HG03108 (cell line): ENCODE measurements around the gene MPRIP.
"Not testable (repeated sequence)": the region's sequence is repeated elsewhere in the genome, so short reads cannot be mapped to it uniquely, and the experiment has no call there.

ENCODE experiments used
- ATAC-seq: cut with Tn5 transposase; IDR thresholded peaks from one replicate; pipeline ENCODE4 v1.9.1; 2021; ENCODE audit warnings: moderate library complexity; ENCODE audit not compliant: unreplicated experiment

Gene MPRIP, protein sequence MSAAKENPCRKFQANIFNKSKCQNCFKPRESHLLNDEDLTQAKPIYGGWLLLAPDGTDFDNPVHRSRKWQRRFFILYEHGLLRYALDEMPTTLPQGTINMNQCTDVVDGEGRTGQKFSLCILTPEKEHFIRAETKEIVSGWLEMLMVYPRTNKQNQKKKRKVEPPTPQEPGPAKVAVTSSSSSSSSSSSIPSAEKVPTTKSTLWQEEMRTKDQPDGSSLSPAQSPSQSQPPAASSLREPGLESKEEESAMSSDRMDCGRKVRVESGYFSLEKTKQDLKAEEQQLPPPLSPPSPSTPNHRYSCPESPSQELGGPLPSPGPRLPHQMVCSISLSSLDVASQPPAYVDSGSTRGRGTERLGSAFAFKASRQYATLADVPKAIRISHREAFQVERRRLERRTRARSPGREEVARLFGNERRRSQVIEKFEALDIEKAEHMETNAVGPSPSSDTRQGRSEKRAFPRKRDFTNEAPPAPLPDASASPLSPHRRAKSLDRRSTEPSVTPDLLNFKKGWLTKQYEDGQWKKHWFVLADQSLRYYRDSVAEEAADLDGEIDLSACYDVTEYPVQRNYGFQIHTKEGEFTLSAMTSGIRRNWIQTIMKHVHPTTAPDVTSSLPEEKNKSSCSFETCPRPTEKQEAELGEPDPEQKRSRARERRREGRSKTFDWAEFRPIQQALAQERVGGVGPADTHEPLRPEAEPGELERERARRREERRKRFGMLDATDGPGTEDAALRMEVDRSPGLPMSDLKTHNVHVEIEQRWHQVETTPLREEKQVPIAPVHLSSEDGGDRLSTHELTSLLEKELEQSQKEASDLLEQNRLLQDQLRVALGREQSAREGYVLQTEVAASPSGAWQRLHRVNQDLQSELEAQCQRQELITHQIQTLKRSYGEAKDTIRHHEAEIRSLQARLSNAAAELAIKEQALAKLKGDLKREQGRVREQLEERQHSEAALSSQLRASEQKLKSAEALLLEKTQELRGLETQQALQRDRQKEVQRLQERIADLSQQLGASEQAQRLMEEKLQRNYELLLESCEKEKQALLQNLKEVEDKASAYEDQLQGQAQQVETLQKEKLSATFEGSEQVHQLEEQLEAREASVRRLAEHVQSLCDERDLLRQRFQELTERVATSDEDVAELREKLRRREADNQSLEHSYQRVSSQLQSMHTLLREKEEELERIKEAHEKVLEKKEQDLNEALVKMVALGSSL (N-terminal part only)

DNA sequence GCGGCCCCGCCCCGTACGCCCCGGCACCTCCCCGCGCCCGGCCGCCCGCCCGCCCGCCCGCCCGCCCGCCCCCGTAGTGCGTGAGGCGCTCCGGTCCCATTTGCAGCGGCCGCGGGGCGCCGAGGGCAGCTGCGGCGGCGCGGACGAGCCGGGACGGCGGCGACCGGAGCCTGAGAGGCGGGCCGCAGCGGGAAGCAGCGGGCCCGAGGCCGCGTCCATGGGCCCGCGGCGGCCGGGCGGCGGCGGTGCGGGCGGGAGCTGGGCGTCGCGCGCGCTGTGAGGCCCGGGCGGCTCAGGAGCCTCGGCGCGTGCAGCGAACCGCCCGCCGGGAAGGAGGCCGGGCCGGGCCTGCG, at the start of gene MPRIP:
Gene MPRIP, plus strand, starts transcription at position 74 of the 353 bp plus-strand sequence. CDS start 392 bp downstream, outside the sequence.
- ATAC-seq = peak; percentile 1

DNA sequence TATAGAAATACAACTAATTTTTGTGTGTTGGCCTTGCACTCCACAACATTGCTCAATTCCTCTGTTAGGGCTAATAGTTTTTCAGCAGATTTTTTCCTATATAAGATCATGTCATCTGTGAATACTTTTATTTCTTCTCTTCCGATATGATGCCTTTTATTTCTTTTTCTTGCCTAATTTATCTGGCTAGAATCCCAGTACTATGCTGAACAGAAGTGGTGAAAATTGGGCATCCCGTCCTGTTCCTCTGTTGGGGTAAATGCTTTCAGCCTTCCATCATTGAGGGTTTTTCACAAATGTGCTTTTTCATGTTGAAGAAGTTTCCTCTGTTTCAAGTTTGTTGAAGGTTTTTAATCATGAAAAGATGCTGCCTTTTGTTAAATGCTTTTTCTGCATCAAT, 47.6 kb upstream of the MPRIP start:
- ATAC-seq = no peak

GRCh38 chr17:16995930-16996329, 46.3 kb upstream of the MPRIP start:
- no peak for ATAC-seq

DNA sequence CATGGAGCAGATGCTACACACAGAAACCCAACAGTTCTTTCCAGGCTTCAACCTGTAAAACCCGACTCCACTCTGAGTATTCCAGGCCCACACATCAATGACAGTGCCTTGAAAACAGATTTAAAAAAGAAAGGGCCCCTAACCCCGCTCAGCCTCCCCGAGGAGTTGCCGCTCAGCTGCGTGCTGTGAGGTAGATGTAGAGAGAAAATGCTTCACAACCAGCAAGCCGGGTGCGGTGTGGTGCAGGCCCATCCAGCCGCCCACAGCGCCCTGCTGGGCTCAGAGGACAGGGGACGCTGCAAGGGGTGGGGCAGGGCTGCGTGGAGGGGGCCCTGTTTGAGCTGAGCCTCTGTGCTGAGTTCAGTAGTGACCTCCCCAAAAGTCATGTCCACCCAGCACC, 45.5 kb upstream of the MPRIP start:
- not testable (repeated sequence) for ATAC-seq

- peak; percentile 54 for ATAC-seq
These were observed 44.5 kb upstream of the MPRIP start for GRCh38 chr17:16997514-16998429.

DNA sequence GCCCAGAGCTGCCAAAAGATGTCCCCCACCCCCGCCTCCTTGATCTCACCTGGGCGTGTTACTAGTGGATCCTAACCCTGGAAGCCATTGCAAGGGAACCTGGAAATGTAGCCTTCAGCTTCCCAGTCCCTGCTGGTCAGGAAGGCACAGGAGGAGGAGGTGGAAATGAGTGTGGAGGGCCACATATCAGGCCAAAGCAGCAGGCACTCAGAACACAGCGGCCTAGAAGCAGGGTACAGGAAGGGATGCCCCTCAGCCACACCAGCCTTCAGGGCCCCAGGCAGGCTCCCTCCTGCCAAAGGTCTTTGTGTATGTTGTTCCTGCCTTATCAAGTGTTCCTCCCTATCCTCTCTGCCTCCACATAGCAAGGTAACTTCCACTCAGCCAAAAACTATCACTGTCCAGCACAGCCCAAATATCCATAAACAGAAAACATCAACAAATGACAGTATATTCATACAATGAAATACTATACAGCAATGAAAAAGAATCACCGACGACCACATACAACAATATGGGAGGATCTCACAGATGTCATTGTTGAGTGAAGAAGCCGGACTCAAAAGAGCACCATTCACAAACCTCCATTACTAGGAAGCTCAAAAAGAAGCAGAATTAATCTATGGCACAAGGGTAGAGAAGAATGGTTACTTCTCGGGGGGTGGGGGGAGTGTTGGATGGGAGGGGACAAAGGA, 42.2 kb upstream of the MPRIP start:
- no peak for ATAC-seq

GRCh38 chr17:17001076-17001777, 41.0 kb upstream of the MPRIP start:
- no peak for ATAC-seq

DNA sequence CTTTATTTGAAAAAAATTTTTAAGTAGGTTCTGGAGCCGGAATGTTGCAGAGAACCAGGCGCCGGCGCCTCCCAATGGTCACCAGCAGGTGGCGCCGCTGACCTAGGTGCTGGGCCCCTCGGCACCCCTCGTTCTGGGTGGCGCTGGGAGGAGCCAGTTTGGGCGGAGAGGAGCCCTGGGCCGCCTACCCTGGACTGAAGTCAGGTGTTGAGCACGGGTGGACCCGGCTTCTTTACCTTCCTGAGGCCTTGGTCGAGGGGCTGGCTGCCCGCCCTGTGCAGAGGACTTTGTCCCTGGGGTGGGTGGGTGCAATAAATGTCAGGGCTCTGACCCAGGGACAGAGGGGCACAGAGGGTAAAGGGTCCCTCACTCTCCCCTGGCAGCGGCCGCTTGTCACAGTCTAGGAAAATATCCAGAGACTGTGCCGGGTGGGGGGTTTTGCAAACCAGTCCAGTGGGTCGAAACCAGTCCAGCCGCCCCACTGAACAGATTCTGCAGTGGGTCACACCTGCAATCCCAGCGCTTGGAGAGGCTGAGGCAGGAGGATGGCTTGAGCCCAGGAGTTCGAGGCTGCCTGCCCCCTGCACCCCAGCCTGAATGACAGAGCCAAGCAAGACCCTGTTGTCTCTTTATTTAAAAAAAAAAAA, 40.3 kb upstream of the MPRIP start:
- peak; percentile 58 for ATAC-seq

DNA sequence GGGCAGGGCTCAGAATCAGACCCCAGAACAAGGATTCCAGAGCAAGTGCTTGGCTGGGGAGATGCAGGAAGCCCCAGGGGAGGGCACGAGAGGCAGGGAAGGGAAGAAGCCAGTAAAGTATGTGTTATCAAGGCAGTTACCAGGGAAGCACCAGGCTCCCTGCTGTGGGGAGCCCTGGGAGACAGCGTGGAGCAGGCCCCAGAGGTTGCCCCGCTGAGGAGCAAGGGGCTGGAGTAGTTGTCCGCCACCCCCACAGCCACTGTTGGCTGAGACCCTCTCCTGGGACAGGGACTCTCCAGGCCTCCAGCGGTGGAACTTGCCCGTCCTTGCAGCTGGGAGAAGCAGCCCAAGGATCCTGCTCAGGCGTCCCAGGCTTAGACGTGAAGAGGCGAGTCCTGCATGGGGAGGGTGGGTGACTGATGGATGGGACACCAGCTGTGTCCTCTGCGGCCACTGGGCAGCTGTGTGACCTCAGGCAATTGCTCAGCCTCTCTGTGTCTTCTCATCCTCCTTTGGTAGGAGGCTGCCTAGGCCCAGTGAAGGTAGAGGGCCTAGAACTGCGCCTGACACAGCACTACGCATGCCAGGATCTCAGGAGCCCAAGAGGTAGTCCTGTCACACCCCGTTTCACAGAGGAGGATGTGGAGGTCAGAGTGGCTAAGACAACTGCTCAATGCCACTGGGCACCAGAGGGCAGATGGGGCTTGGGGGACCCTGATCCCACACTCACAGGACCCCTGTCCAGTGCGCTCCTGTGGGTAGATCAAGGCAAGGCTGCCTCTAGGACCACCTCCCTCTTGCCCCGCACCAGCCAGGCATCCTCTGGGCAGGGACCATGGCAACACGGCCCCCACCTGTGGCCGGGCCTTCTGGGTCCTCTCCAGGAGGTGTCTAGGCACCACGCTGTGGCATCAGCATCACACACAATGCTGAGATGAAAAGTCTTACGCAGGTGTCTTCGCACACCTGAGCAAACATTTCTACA, 39.2 kb upstream of the MPRIP start:
- ATAC-seq = not testable (repeated sequence)

- no peak for ATAC-seq
These were observed 37.8 kb upstream of the MPRIP start for GRCh38 chr17:17004251-17004996.

DNA sequence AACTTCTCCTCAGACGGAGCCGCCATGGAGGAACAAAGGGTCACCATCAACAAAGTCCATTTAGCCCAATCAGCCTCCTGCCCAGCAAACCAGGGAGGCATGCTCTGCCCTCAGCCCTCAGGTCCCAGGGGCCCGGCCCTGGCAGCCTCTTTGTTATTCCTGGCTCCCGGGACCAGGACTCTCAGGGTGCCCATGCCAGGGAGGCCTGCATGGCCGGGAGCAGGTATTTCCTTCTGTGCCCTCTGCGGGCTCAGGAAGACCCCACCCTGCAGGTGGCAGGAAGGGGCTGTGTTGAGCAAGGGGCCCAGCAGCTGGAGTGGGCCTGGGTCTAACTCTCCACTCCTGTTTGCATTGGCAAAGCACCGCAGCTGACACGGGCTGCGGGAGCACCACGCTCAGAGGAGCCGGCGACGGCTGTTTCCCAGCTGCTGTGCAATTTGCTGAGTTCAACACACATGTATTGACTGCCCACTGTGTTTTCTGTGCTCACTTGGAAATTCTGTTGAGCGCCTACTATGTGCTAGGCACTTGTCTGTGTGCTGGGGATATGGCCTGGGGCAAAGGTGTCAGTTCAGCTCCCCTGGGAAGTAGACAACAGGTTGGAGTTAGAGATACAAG, 37.2 kb upstream of the MPRIP start:
- not testable (repeated sequence) for ATAC-seq

DNA sequence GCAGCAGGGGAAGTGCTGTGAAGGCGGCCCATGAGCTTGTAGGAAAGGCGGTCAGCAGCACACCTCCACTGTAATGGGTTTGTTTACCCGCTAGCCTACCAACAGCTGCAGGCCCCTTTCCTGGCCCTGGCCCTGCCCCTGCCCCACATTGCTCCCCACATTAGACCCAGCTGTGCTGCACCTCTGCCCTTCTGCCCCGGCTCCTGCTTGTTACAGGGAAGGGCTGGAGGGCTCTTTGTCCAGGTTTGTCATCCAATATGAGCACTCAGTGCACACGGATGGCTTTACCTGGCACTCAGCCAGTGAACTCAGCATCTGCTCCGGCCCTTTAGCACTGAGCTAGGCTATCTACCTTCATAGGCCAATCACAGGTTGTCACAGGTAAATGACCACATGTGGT, 34.4 kb upstream of the MPRIP start:
- not testable (repeated sequence) for ATAC-seq

GRCh38 chr17:17008621-17009397, 33.4 kb upstream of the MPRIP start:
- ATAC-seq = not testable (repeated sequence)

GRCh38 chr17:17009972-17010371, 32.3 kb upstream of the MPRIP start:
- ATAC-seq = not testable (repeated sequence)

- not testable (repeated sequence) for ATAC-seq
These were observed 31.7 kb upstream of the MPRIP start for GRCh38 chr17:17010545-17011034.
